B cell (primary cell): Measurements from ENCODE around the gene UGGT1. TPM values are rescaled to one million over a fixed set of nuclear protein-coding genes. Genes with fewer than 3 reads are reported as not detected.

Source experiments
- ATAC-seq: fragments of 200-7000 bp; cut with Tn5 transposase; one replicate; pipeline ENCODE4 v1.10.0; 2021; ENCODE audit warnings: low read depth, mild to moderate bottlenecking, moderate number of reproducible peaks, moderate library complexity
- CTCF ChIA-PET: fragments of 350-600 bp; sonication (Branson Sonifier 250); formaldehyde crosslinking; loops from one replicate; lab custom pipeline; 2021; ENCODE audit warnings: antibody characterized with exemption, inconsistent platforms; lab: Charles Lee
- POLR2A ChIA-PET: fragments of 350-600 bp; sonication (Branson Sonifier 250); formaldehyde crosslinking; loops from one replicate; lab custom pipeline; 2021; ENCODE audit warnings: antibody characterized with exemption; lab: Charles Lee
- DNase-seq: peaks from one replicate; pipeline ENCODE4 v3.0.0; 2013
- H2AFZ ChIP-seq: 2 replicates; pipeline ENCODE4 v1.6.1; 2012; ENCODE audit warnings: mild to moderate bottlenecking, low read depth, low read length; ENCODE audit not compliant: insufficient read depth, poor library complexity, severe bottlenecking
- H3K27ac ChIP-seq, 2 donors: 1 replicate in 1 of 2; 2 replicates in 1 of 2; pipeline ENCODE4 v1.5.1; 2012 to 2013; ENCODE audit warnings: low read length in 2 of 2, mild to moderate bottlenecking in 2 of 2, moderate library complexity in 1 of 2
- H3K27me3 ChIP-seq, 4 experiments: fragments of 200-600 bp in 1 of 4; sonication (generic) in 1 of 4; replicated peaks in 1 of 4; 1 replicate in 2 of 4; 2 replicates in 2 of 4; pipeline versions ENCODE4 v1.6.1 to v1.7.0; 2013 to 2016; ENCODE audit warnings: low read length in 3 of 4, mild to moderate bottlenecking in 2 of 4, mixed read lengths in 1 of 4, moderate library complexity in 1 of 4; ENCODE audit not compliant: insufficient read depth in 4 of 4, control insufficient read depth in 3 of 4; ENCODE audit errors: control extremely low read depth in 1 of 4
- H3K36me3 ChIP-seq, 2 experiments: replicated peaks in 1 of 2; 1 replicate in 1 of 2; 2 replicates in 1 of 2; pipeline versions ENCODE4 v1.6.1 to v1.7.1; 2013; ENCODE audit warnings: low read length in 1 of 2; ENCODE audit not compliant: insufficient read depth in 2 of 2, control insufficient read depth in 1 of 2; ENCODE audit errors: control extremely low read depth in 1 of 2, extremely low read depth in 1 of 2
- H3K4me1 ChIP-seq, 2 donors: fragments of 200-600 bp in 1 of 2; sonication (generic) in 1 of 2; 1 replicate in 1 of 2; 2 replicates in 1 of 2; pipeline versions ENCODE4 v1.5.1 to v1.6.1; 2013 to 2017; ENCODE audit warnings: low read length in 2 of 2; ENCODE audit not compliant: control insufficient read depth in 2 of 2, insufficient read depth in 2 of 2
- H3K4me2 ChIP-seq: replicated peaks from 2 replicates; pipeline ENCODE3; 2012; ENCODE audit warnings: mild to moderate bottlenecking, low read depth, low read length; ENCODE audit not compliant: poor library complexity, severe bottlenecking
- H3K4me3 ChIP-seq, 5 experiments: fragments of 200-600 bp in 1 of 5; sonication (generic) in 1 of 5; 1 replicate in 3 of 5; 2 replicates in 2 of 5; pipeline versions ENCODE4 v1.5.1 to v1.7.0; 2011 to 2016; ENCODE audit warnings: low read length in 4 of 5, mild to moderate bottlenecking in 4 of 5, low read depth in 2 of 5, control low read depth in 1 of 5, moderate library complexity in 1 of 5; ENCODE audit not compliant: insufficient read depth in 1 of 5; ENCODE audit errors: control extremely low read depth in 1 of 5, extremely low read depth in 1 of 5
- H3K79me2 ChIP-seq: fragments of 200-600 bp; sonication (generic); one replicate; pipeline ENCODE4 v1.6.0; 2016; ENCODE audit warnings: low read length; ENCODE audit not compliant: control insufficient read depth, insufficient read depth
- H3K9ac ChIP-seq: fragments of 200-600 bp; sonication (generic); 2 replicates; pipeline ENCODE4 v1.6.1; 2017; ENCODE audit warnings: mild to moderate bottlenecking, low read length, moderate library complexity
- H3K9me3 ChIP-seq, 3 donors: one replicate each; pipeline versions ENCODE4 v1.6.1 to v1.7.1; 2013; ENCODE audit warnings: low read length in 2 of 3; ENCODE audit not compliant: control insufficient read depth in 2 of 3, insufficient read depth in 1 of 3; ENCODE audit errors: control extremely low read depth in 1 of 3
- H4K20me1 ChIP-seq: 2 replicates; pipeline ENCODE4 v1.6.0; 2012; ENCODE audit warnings: mild to moderate bottlenecking, low read length; ENCODE audit not compliant: insufficient read depth, control insufficient read depth, poor library complexity, severe bottlenecking
- H3K27ac Mint-ChIP-seq: one replicate; pipeline ENCODE4 v1.8.0; 2021; ENCODE audit warnings: mixed read lengths
- H3K27me3 Mint-ChIP-seq: one replicate; pipeline ENCODE4 v1.8.0; 2021; ENCODE audit warnings: mixed read lengths
- H3K4me1 Mint-ChIP-seq: one replicate; pipeline ENCODE4 v1.8.0; 2021; ENCODE audit warnings: mixed read lengths
- H3K4me3 Mint-ChIP-seq: one replicate; pipeline ENCODE4 v1.8.0; 2021; ENCODE audit warnings: mixed read lengths
- H3K9me3 Mint-ChIP-seq: one replicate; pipeline ENCODE4 v1.8.0; 2022; ENCODE audit warnings: mixed read lengths; ENCODE audit not compliant: insufficient read depth
- CTCF ChIP-seq: fragments of 200-600 bp; IDR thresholded peaks from one replicate; pipeline ENCODE4 v1.8.0; 2022; ENCODE audit warnings: antibody characterized with exemption, mild to moderate bottlenecking
- EZH2 ChIP-seq: IDR thresholded peaks from 2 replicates; pipeline ENCODE4 v1.6.1; 2012; ENCODE audit warnings: borderline replicate concordance, low read depth, mild to moderate bottlenecking, moderate library complexity, low read length; ENCODE audit not compliant: insufficient read depth, poor library complexity, severe bottlenecking
- WGBS: methylation state at CpG from one replicate; pipeline ENCODE4 v1.1.5; 2013; ENCODE audit warnings: missing lambda C conversion rate; ENCODE audit not compliant: insufficient coverage; 5-methylcytosine and 5-hydroxymethylcytosine counted together
- intact Hi-C: fragments of 100-400 bp; cut with micrococcal nuclease; formaldehyde crosslinking; loops from one replicate; pipeline ENCODE4 v1.10.0; 2022
- polyA plus RNA-seq: library from polyadenylated mRNA; depleted of rRNA; stranded (reverse); fragments of >200 nt; gene quantifications from 2 replicates; pipeline ENCODE4 v1.2.3, GENCODE V29; 2012
- total RNA-seq, 2 donors: library from RNA; stranded (reverse); fragments of 120-200 nt in 1 of 2; gene quantifications; 1 replicate in 1 of 2; 2 replicates in 1 of 2; pipeline versions ENCODE4 v1.2.3 to v1.2.4, GENCODE V29; 2013 to 2022

UGGT1 gene
- total and polyA plus RNA-seq, 2 donors (not counting 1 experiment from before 2014, with no cell fraction given), result 8.5 to 44.1 TPM

- Histone ChIP-seq H3K27ac (no peak overlapping the region), H3K9ac (no peak overlapping the region), H3K27me3 (no peaks in the 10 kb centered on the region), H3K79me2 (no peaks in the 10 kb centered on the region), H3K4me2 (no peak overlapping the region), H2AFZ (no peak overlapping the region), H3K9me3 (no peaks in the 10 kb centered on the region), H3K4me3 (no peak overlapping the region), H4K20me1 (no peaks in the 10 kb centered on the region), H3K36me3 (no peaks in the 10 kb centered on the region), H3K4me1 (peaks cover 0 to 9% of the 10 kb centered on the region in 2 donors)
- DNase-seq (no peak), ATAC-seq (no peak)
- Mint-ChIP-seq H3K4me3 (no peak overlapping the region), H3K27me3 (no peaks in the 10 kb centered on the region), H3K9me3 (no peaks in the 10 kb centered on the region), H3K27ac (no peak overlapping the region), H3K4me1 (peaks cover 17% of the 10 kb centered on the region)
- CTCF ChIA-PET, result no interaction called here
- 95% methylated on average over 6 of the region's 7 CpGs for WGBS
- POLR2A ChIA-PET, result no interaction called here
- intact Hi-C loops, result no loop called here
- TF ChIP-seq CTCF (no peak), EZH2 (no peak)
These were observed 108.1 kb downstream of the UGGT1 start for GRCh38 chr2:128199141-128199540.

- Mint-ChIP-seq H3K27me3 (no peaks in the 10 kb centered on the region), H3K4me3 (no peak overlapping the region), H3K4me1 (no peaks in the 10 kb centered on the region), H3K27ac (no peak overlapping the region), H3K9me3 (peaks cover 2% of the 10 kb centered on the region)
- Histone ChIP-seq H3K79me2 (no peaks in the 10 kb centered on the region), H3K27me3 (no peaks in the 10 kb centered on the region), H3K4me1 (no peaks in the 10 kb centered on the region), H4K20me1 (no peaks in the 10 kb centered on the region), H3K9me3 (peaks cover 0 to 8% (median 0%) of the 10 kb centered on the region in 3 donors), H3K4me2 (no peak overlapping the region), H3K36me3 (no peaks in the 10 kb centered on the region), H3K27ac (no peak overlapping the region), H3K4me3 (no peak overlapping the region), H3K9ac (no peak overlapping the region), H2AFZ (no peak overlapping the region)
- TF ChIP-seq EZH2 (no peak), CTCF (no peak)
- ChIA-PET CTCF (no interaction called here), POLR2A (no interaction called here)
- DNase-seq (no peak), ATAC-seq (no peak)
- no CpG with 5 or more reads among the region's 1 CpG for WGBS
- intact Hi-C loops, result no loop called here
These were observed 111.8 kb downstream of the UGGT1 start for GRCh38 chr2:128202791-128203190.
